NCI-H1436 treated with DMSO at 0.1 percent for 48 hours (cell line): ENCODE measurements around the gene DPY19L3.
"Not testable (repeated sequence)": the region's sequence is repeated elsewhere in the genome, so short reads cannot be mapped to it uniquely, and the experiment has no call there.

Experiments used
- DNase-seq: peaks from one replicate; lab custom pipeline; 2025; lab: John Stamatoyannopoulos, UW

The DPY19L3 gene

DNA sequence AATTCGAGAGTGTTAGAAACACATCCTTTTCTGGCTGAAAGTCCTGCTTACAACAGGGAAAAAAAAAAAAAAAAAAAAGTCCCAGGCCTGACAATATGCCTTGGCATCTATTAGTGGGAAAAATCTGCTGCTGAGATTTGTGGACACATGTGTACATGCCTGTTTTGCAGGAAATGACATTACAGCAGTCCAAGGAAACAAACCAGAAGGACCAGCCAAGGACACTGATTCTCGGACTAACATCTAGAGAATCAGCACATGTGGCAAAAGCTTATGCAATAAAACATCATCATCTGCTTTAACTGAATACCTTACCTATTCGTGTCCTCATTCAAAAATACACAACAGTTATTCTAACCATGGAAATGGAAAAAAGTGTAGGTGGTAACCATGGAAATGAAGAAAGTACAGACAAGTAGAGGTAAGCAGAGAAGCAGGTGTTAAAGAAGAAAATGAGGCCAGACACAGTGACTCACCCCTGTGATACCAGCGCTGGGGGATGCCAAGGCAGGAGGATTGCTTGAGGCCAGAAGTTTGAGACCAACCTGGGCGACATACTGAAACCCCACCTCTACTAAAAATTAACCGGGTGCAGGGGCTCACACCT is 9.4 kb upstream of the DPY19L3 start:
- DNase-seq = no peak

DNA sequence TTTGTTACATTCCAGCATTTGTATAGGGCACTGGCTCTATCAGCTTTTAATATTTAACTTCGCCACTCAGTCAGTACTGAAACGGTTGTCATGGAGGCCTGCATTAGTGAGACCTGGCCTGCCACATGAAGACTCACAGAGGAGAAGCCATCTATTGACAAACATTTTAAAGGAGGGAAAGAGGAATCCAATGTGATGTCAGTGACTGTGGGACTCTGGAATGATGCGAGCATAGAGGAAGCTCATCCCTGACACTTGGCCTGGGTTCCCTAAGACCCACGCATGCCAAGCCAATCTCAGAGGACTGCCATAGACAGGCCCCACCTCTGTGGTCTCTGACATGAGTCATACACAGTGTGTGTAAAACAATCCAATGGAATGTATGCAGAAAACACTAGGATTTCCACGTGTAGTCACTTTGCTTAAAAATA is 7.9 kb upstream of the DPY19L3 start:
- DNase-seq = no peak

DNA sequence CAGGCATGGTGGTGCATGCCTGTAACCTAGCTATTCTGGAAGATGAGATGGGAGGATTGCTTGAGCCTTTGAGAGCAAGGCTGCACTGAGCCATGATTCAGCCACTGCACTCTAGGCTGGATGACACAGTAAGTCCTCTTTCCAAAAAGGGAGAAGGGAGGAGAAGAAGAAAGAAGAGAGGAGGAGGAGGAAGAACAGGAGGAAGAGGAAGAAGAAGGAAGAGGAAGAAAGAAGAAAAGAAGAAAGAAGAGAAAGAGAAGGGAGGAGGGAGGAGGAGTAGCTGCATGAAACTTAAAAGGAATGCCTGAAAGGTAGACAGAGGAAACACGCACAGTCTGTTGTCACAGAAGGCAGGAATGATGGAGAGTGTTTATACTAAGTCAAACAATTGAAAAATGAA is 3.6 kb upstream of the DPY19L3 start:
- DNase-seq = no peak

DNA sequence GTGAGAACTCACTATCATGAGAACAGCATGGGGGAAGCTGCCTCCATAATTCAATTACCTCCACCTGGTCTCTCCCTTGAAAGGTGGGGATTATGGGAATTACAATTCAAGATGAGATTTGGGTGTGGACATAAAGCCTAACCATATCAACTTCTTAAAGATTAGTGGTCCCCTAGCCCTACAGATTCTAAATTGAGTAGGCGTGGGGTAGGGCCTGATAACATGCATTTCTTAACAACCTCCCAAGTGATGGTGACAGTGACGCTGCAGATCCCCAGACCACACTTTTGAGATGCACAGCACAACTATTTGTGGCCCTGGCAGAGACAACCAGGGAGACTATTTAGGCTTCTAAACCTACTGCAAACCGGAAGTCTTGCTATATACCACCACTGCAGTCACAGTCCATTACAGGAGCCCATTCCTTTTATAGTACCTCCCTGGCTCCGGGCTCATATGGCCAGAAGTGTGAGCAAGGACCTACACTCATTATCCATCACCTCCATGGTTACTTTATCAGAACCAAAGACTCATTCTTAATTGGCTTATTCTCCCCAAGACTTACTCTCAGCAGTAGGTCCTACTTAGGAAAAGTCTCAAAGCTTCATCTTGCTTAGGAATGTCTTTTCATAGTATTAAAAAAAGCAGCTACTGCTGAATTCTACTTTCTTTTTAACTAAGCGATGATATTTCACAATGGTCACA is 2.1 kb upstream of the DPY19L3 start:
- DNase-seq = no peak

DNA sequence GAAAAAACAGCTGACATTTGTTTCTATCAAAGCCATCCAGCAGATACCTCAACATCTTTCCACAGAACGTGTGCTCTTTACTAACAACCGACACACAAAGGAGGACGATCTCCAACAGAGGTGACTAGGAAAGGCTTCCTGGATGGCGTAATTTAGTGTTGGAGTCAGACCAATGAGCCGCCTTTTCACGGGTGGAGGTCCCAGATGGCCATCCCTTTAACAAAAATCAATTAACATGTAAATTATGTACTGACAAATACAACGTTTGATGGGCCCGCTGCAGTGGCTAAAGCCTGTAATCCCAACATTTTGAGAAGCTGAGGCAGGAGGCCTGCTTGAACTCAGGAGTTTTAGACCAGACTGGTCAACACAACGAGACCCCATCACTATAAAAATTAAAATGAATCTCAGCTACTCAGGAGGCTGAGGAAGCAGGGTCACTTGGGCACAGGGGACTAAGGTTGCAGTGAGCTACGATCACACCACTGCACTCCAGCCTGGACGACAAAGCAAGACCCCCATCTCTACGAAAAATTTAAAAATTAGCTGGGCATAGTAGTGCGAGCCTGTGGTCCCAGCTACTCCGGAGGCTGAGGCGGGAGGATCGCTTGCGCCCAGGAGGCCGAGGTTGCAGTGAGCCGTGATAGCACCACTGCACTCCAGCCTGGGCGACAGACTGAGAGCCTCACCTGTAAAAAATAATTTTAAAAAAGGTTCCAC is 1.2 kb upstream of the DPY19L3 start:
- DNase-seq = no peak

DNA sequence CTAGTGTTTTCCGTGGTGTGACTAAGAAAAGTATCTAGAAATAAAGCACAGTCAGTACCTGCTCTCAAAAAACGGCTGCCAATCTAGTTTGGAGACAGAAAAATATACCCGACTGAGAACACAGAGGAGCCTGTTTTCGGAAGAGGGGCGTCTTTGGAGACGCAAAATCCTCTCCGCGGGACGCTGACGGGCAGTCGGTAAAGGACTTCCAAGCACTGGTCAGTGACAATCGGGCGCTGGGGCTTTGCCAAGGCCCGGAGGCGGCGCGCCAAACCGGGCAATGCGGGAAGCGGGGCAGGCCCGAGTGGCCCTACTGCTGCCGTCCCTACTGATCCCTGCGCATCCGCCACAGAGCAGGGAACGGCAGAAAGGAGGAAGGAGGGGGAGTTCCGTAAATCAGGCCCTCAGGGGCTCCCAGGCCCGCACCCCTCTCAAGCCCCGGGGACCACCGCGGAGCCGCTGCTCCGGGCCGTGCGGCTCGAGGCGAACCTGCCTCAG is 588 bp upstream of the DPY19L3 start:
- no peak for DNase-seq

DNA sequence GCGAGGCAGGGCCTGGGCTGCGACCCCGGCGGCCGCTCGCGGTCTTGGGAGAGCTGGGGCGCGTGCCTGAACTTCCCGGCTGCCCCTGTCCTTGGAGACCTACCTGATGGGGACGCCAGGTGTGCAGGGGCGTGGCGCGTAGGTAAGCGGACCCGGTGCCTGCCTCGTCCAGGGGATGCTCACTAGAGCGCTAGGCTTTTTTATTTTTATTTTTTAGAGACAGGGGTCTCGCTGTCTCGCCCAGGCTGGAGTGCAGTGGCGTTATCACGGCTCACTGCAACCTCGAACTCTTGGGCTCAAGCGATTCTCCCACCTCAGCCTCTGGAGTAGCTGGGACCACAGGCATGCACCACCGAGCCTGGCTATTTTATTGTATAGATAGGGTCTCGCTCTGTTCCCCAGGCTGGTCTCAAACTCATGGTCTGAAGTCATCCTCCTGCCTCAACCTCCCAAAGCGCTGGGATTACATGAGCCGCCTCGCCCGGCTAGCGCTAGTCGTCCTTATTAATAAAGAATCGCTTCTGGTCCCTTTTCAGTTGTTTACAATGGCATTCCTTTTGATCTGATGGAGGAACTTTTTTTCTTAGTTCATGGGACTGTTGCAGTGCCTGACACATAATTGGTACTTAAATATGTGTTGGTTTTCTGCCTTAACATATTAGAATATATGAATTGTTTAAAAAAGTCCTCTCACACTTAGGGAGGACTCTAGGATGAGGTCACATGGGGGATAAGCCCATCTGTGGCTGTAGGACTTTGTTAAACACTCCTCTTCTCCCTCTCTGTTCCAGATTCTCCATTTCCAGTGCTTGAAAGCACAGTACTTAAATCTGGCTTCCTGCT is 812 bp downstream of the DPY19L3 start:
- DNase-seq = no peak

DNA sequence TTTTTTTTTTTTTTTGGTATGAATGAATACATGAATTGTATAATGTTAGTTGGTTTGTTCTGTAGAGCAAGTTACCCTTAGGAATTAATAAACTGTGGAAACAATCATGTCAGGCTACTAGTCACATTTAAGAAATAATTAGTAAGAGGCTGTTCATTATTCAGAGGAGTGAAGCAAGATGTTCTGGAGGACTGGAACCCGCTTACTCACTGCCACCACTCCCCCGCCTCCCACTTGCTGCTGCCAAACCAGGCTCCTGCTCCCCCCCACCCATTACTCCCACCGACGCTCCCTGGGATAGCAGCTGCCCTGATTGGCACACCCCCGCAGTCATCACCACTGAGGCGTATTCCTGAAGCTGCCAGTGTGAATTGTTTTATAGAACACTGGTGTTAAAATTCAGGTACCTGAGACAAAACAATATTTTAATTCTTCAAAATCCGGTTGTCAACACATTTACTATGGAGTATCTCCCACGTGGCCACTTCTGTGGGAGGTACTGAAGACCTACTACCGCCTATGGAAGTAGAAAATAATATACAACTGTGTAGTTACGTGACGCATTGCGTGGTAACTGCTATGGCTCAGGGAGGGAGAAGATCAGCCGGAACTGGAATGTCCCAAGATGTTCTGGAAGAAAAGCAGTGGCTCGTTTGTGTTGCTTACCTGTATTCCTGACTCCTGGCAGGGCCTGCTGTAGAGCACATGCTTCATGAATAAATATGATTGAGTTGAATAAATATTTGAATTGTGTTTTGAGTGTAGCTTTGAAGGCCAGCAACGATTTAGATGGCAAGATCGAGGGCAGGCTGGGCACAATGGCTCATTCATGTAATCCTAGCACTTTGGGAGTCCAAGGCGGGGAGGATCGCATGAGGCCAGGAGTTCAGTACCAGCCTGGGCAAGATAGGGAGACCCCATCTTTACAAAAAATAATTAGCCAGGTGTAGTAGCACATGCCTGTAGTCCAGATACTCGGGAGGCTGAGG is 1.7 kb downstream of the DPY19L3 start:
- no peak for DNase-seq

DNA sequence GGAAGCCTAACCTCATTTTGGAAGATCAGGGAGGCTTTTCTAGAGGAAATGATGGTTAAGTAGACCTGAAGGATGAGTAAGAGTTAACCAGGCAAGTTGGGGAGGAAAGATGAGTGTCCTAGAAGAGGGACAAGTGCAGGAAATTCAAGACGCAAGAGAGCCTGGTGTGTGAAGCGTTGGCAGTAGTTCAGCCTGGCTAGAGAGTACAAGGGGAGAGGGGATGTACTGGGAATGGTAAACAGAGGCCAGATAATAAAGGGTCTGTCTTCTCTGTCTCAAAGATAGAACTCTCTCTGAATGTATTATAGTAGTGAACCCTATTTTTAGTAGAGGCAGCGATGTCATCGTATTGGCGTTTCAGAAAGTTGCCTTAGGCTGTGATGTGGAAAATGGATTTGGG is 9.7 kb downstream of the DPY19L3 start:
- no peak for DNase-seq

DNA sequence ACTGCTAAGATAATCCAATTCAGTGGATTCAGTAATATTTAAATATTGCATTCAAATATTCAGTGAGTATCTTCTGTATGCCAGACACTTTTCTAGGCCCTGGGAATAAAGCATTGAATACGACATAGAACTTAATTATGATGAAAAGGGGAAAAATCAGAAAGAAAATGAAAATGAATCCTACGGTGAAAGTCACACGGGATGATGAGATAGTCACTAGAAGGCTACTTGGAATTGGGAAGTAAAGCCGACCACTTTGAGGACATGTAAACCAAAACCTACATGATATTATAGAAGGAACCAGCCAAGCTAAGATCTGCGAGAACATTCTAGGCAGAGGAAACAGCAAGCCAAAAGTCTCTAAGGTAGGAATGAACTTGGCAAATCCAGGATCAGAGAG is 10.1 kb downstream of the DPY19L3 start:
- DNase-seq = no peak

DNA sequence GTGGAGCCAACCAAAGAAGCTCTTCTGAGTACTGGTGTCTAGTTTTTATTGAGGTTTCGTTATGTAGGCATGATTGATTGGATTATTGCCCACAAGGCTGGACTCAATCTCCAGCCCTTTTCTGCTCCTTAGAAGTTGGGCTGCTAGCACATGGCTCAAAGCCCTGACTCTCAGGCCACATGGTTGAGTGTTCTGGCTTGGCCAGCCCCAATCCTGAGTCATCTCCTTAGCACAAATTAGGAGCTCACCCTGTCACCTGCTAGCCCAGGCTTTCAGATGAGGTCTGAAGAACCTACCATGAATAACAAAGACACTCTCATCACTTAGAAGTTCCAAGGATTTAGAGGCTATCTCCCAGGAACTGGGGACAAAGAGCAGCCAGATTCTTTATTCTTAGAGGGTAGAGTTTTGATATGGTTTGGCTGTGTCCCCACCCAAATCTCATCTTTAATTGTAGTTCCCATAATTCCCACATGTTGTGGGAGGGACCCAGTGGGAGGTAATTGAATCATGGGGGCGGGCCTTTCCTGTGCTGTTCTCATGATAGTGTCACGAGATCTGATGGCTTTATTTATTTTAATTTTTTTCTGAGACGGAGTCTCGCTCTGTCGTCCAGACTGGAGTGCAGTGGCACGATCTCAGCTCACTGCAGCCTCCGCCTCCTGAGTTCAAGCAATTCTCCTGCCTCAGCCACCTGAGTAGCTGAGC is 11.3 kb downstream of the DPY19L3 start:
- no peak for DNase-seq

DNA sequence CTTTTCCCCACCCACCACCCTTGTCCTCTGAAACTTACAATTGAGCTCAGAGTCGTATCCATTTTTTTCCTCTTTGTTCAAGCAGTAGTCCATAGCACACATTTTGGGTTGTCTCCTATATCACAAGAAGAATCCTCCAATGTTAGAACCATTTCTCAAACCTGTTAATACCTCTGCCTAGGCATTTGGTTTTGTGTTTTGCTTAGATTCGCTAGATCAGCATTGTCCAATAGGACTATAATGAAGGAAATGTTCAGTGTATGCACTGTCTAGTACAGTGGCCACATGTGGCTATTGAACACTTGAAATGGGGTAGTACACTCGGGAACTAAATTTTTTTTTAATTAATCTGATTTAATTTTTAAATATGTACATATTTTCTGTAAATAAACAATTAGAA is 12.6 kb downstream of the DPY19L3 start:
- no peak for DNase-seq

DNA sequence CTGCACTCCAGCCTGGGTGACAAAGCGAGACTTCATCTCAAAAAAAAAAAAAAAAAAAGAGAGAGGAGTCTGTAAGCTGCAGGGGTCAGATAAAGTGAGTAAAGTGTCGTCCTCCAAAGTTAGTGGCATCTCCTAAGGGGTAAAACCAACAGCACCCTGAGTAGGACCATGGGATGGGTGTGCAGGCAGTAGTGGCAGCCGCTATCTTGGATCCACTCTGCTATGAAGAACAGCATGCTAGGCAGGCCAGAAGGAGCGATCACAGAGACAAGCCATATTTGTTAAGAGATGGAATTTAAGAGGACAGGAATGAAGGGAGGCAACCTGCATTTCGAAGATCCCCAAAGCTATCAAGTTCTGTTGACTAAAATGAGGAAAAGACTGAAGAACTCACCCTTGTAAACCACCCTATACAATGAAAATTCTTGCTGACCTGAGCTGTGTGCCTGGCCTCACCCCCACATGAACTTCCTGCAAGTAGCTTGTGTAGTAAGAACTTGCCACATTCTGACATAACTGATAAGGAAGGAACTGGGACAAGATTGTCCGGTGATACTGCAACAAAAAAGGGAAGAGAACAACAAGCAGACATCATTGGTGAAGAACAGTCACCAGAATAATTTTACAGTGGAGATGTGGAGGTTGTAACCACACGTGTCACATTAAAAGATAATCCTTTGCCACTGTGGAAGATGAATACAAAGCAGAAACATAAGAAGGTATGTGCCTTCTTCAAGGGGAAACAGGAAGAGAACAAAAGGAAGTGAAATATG is 16.2 kb downstream of the DPY19L3 start:
- DNase-seq = no peak

DNA sequence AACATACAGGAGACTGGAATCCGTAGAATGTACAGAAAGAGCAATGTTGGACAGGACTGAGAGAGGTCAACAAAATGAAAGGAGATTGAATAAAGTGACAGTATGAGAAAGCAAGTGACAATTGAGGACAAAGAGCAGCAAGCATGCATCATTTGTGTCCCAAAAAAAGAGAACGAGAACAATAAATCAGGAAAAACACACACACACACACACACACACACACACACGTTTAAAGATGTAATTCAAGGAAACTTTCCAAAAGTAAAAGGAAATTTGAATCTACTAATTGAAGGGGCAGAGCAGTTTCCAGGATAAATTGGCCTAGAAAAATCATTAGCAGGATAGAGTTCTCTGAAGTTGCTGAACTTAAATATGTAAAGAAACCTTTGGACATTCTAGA is 16.9 kb downstream of the DPY19L3 start:
- no peak for DNase-seq

DNA sequence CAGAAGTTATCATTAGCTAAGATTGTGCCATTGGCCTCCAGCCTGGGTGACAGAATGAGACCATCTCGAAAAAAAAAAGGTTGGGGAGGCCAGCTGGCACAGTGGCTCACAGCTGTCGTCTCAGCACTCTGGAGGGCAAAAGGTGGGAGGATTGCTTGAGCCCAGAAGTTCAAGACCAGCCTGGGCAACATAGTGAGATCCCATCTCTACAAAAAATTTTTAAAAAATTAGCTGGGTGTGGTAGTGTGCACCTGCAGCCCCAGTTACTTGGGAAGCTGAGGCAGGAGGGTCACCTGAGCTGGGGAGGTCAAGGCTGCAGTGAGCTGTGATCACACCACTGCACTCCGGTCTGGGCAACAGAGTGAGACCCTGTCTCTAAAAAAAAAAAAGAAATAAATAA is 18.4 kb downstream of the DPY19L3 start:
- DNase-seq = not testable (repeated sequence)

DNA sequence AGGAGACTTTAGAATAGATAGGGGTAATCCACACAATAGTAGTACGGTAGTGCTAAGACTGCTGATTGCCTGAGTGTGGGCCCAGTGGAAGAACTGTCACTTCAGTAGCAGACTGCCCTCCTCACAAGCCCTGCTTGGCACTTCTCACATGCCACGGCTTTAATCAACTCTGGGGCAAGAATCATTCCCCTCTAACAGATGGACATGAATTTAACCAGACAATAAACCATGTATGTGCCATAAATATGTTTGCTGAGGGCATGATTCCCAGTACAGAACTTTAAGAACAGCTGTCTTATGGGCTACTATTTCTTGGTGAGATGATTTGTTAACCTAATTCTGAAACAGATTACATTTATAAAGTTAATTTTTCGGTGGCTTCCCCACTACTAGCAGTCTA is 22.0 kb downstream of the DPY19L3 start:
- no peak for DNase-seq

DNA sequence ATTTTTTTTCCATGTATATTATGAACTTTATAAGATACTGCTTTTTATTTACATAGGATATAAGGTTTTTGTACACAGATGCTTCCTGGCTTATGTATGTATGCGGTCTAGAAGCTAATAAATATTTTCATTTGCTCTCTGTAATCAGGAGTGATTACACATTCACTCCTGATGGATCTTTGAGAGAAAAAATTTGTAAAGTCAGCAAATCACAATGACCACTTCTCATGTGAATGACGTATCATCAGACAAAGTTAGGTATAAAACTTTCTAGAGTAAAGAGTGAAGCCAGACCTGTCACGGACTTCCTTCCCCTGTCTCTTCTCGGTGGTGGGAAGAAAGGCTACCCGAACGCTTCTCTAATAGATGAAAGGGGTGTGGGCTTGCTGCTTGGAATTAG is 31.1 kb downstream of the DPY19L3 start:
- no peak for DNase-seq

DNA sequence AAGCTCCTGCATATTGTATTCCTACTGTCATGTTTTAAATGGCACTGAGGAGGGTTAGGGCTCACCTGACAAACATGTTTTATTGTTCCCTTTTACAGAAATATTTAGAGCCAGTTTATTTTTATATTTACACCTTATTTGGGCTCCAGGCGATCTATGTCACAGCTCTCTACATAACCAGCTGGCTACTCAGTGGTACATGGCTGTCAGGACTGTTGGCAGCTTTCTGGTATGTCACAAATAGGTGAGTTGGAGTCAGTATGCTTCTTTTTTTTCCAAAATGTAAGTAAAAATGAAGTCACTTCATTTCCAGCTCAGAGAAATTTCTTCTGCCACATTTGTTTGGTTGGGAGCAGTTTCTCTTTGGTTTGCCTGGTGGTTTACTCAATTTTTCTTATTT is 31.5 kb downstream of the DPY19L3 start:
- no peak for DNase-seq

DNA sequence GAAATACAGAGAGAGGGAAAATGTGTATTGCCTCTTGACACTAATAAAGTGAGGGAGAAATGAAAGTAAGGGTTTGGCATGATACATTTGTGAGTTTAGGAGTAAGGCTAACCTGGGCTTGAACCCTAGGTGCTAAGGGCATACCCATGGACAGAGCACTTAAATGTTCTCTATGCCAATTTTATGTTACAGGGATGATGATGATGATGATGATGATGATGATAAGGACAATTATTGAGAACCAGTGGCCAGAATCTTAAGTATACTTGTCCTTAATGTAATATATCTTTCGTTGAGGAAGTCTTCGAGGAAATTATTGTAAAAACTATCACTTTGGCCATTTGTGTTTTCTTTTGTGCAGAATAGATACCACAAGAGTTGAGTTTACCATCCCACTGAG is 33.2 kb downstream of the DPY19L3 start:
- DNase-seq = no peak

DNA sequence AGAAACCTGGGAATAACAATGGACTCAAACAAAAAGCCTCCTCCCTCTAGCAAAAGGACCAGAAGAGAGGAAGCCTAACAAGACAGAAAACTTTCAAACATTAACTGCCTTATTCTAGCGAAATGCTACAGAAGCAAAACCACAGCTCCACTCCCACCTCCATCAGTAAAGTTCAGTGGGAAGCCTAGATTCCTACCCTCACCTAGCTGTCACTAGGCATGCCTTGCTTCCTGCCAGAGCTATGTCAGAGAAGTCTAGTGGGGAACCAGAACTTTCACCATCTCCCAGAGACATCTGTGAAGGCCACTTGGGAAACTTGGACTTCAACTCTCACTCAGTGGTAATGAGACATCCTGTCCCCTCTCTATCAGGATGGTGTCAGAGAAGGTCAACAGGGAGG is 37.1 kb downstream of the DPY19L3 start:
- DNase-seq = no peak
